ENCODE data around the gene RNF7.

- TF ChIP-seq NFIC (IDR thresholded peaks at IDR 0.05) (no peak), REST (IDR thresholded peaks at IDR 0.05; ENCODE audit: low read depth) (no peak), MAX (IDR thresholded peaks at IDR 0.05) (no peak), TEAD4 (IDR thresholded peaks at IDR 0.05) (no peak), ZBTB7A (IDR thresholded peaks at IDR 0.05; ENCODE audit: low read depth) (no peak), TCF12 (IDR thresholded peaks at IDR 0.05; ENCODE audit: low read depth) (no peak)
These were observed 28.0 kb upstream of the RNF7 start for GRCh38 chr3:141710121-141710520.
